Common myeloid progenitor, CD34-positive (primary cell): ENCODE measurements around the gene TAF11L12. TPM values are rescaled to one million over a fixed set of nuclear protein-coding genes. Genes with fewer than 3 reads are reported as not detected.
"Not testable (repeated sequence)": the region's sequence is repeated elsewhere in the genome, so short reads cannot be mapped to it uniquely, and the experiment has no call there.

Experiments
- CTCF ChIA-PET: fragments of 350-600 bp; sonication (Branson Sonifier 250); formaldehyde crosslinking; loops from one replicate; lab custom pipeline; 2021; ENCODE audit warnings: antibody characterized with exemption; lab: Charles Lee
- POLR2A ChIA-PET: fragments of 350-600 bp; sonication (Branson Sonifier 250); formaldehyde crosslinking; loops from one replicate; lab custom pipeline; 2021; ENCODE audit warnings: antibody characterized with exemption; lab: Charles Lee
- DNase-seq, 3 donors: peaks; one replicate each; pipeline versions ENCODE4 v3.0.0 to v3.0.0-alpha.2; 2013
- H3K27ac ChIP-seq, 2 experiments: 1 replicate in 1 of 2; 2 replicates in 1 of 2; pipeline ENCODE4 v1.7.0; 2013; ENCODE audit warnings: inconsistent platforms in 2 of 2, low read length in 2 of 2, mild to moderate bottlenecking in 2 of 2, low read depth in 1 of 2, moderate library complexity in 1 of 2; ENCODE audit not compliant: severe bottlenecking in 2 of 2, insufficient read depth in 1 of 2, poor library complexity in 1 of 2
- H3K27me3 ChIP-seq, 5 experiments: replicated peaks in 2 of 5; 1 replicate in 3 of 5; 2 replicates in 2 of 5; pipeline versions ENCODE4 v1.6.1 to v1.7.0; 2013; ENCODE audit warnings: low read length in 4 of 5, mild to moderate bottlenecking in 2 of 5, moderate library complexity in 2 of 5, inconsistent platforms in 1 of 5; ENCODE audit not compliant: insufficient read depth in 5 of 5, control insufficient read depth in 4 of 5
- H3K36me3 ChIP-seq, 4 experiments: 1 replicate in 2 of 4; 2 replicates in 2 of 4; pipeline versions ENCODE4 v1.6.1 to v1.7.0; 2013; ENCODE audit warnings: low read length in 3 of 4, control low read depth in 1 of 4, mild to moderate bottlenecking in 1 of 4; ENCODE audit not compliant: control insufficient read depth in 4 of 4, insufficient read depth in 4 of 4
- H3K4me1 ChIP-seq, 4 experiments: 1 replicate in 3 of 4; 2 replicates in 1 of 4; pipeline versions ENCODE4 v1.6.1 to v1.7.1; 2013; ENCODE audit warnings: low read length in 3 of 4, mild to moderate bottlenecking in 3 of 4, control low read depth in 1 of 4, inconsistent platforms in 1 of 4, moderate library complexity in 1 of 4; ENCODE audit not compliant: control insufficient read depth in 4 of 4, insufficient read depth in 4 of 4; ENCODE audit errors: control extremely low read depth in 1 of 4
- H3K4me3 ChIP-seq, 7 experiments: 1 replicate in 4 of 7; 2 replicates in 3 of 7; pipeline versions ENCODE4 v1.5.1 to v1.7.0; 2013; ENCODE audit warnings: mild to moderate bottlenecking in 7 of 7, low read length in 6 of 7, moderate library complexity in 6 of 7, inconsistent platforms in 2 of 7, low read depth in 2 of 7, control low read depth in 1 of 7; ENCODE audit not compliant: insufficient read depth in 4 of 7, control insufficient read depth in 1 of 7; ENCODE audit errors: extremely low read depth in 1 of 7
- H3K9me3 ChIP-seq, 5 experiments: 1 replicate in 4 of 5; 2 replicates in 1 of 5; pipeline versions ENCODE4 v1.6.1 to v1.7.1; 2013; ENCODE audit warnings: low read length in 4 of 5, mild to moderate bottlenecking in 2 of 5, inconsistent platforms in 1 of 5, low read depth in 1 of 5, moderate library complexity in 1 of 5; ENCODE audit not compliant: control insufficient read depth in 4 of 5, insufficient read depth in 2 of 5; ENCODE audit errors: control extremely low read depth in 1 of 5
- WGBS: methylation state at CpG from one replicate; pipeline ENCODE4 v1.1.5; 2013; ENCODE audit not compliant: insufficient coverage; 5-methylcytosine and 5-hydroxymethylcytosine counted together
- polyA plus RNA-seq: library from polyadenylated mRNA; unstranded; fragments of 120-200 nt; gene quantifications from one replicate; pipeline ENCODE4 v1.2.1, GENCODE V29; 2013

TAF11L12 gene
- not detected for polyA plus RNA-seq

DNA sequence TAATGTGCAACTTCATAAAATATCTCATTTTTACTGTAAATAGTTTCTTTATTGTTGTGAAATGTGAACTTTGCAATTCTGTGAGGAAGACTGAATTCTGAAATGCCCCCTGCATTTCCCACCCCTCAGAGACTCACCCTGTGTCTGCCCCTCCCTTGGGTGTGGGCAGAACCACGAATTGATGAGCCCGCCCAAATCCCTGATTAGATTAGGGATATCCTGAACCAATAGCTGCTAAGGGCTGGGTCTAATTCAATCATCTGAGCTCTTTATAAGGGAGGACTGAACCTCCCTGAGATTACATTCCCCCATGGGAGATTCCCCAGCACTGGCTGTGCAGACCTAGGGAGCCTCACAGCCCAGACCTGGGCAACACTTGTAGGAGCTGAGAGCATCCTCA, at the start of gene TAF11L12:
Gene TAF11L12, plus strand, starts transcription at position 301 of the 400 bp plus-strand sequence.
- H3K4me1 ChIP-seq, H3K27ac ChIP-seq, H3K4me3 ChIP-seq, H3K36me3 ChIP-seq, CTCF ChIA-PET, H3K9me3 ChIP-seq, DNase-seq, H3K27me3 ChIP-seq, POLR2A ChIA-PET: not testable (repeated sequence)
- WGBS = 100% methylated on average over 2 of the region's 2 CpGs

DNA sequence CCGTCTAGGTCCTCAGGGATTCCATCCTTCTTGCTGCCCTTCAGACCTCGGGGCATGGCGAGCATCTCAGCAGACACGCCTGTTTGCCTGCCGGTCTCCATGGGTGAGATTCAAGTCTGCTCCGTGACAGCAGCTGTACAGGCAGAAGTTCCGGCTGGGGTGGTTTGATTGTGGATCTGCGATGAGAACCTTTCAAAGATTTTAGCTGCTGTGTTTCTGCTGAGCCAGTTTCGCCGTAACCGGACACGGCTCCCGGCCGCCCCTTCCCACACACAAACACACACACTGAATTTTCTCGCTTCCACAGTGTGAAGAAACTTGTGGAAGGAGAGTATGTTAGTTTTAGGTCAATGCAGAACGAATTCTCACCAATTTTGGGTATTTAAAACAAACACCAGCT, 24.5 kb upstream of the TAF11L12 start, which contains the start of gene TAF11L7:
Gene TAF11L7, minus strand, starts transcription at position 101 of the 400 bp plus-strand sequence.
- POLR2A ChIA-PET, H3K36me3 ChIP-seq, H3K9me3 ChIP-seq, H3K4me3 ChIP-seq, H3K27me3 ChIP-seq, H3K4me1 ChIP-seq, CTCF ChIA-PET, H3K27ac ChIP-seq, DNase-seq: not testable (repeated sequence)
- no CpG with 5 or more reads among the region's 16 CpGs for WGBS

DNA sequence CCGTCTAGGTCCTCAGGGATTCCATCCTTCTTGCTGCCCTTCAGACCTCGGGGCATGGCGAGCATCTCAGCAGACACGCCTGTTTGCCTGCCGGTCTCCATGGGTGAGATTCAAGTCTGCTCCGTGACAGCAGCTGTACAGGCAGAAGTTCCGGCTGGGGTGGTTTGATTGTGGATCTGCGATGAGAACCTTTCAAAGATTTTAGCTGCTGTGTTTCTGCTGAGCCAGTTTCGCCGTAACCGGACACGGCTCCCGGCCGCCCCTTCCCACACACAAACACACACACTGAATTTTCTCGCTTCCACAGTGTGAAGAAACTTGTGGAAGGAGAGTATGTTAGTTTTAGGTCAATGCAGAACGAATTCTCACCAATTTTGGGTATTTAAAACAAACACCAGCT, 19.3 kb upstream of the TAF11L12 start, which contains the start of gene TAF11L8:
Gene TAF11L8, minus strand, starts transcription at position 101 of the 400 bp plus-strand sequence.
- DNase-seq, CTCF ChIA-PET, H3K4me1 ChIP-seq, H3K27ac ChIP-seq, H3K9me3 ChIP-seq, H3K4me3 ChIP-seq, H3K36me3 ChIP-seq, H3K27me3 ChIP-seq, POLR2A ChIA-PET: not testable (repeated sequence)
- no CpG with 5 or more reads among the region's 16 CpGs for WGBS

DNA sequence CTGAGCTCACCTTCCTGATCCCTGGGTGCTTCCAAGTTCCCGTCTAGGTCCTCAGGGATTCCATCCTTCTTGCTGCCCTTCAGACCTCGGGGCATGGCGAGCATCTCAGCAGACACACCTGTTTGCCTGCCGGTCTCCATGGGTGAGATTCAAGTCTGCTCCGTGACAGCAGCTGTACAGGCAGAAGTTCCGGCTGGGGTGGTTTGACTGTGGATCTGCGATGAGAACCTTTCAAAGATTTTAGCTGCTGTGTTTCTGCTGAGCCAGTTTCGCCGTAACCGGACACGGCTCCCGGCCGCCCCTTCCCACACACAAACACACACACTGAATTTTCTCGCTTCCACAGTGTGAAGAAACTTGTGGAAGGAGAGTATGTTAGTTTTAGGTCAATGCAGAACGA, 15.9 kb upstream of the TAF11L12 start, which contains the start of gene TAF11L9:
Gene TAF11L9, minus strand, starts transcription at position 140 of the 400 bp plus-strand sequence.
- H3K9me3 ChIP-seq, H3K27ac ChIP-seq, H3K27me3 ChIP-seq, CTCF ChIA-PET, DNase-seq, POLR2A ChIA-PET, H3K4me3 ChIP-seq, H3K36me3 ChIP-seq, H3K4me1 ChIP-seq: not testable (repeated sequence)
- no CpG with 5 or more reads among the region's 15 CpGs for WGBS

DNA sequence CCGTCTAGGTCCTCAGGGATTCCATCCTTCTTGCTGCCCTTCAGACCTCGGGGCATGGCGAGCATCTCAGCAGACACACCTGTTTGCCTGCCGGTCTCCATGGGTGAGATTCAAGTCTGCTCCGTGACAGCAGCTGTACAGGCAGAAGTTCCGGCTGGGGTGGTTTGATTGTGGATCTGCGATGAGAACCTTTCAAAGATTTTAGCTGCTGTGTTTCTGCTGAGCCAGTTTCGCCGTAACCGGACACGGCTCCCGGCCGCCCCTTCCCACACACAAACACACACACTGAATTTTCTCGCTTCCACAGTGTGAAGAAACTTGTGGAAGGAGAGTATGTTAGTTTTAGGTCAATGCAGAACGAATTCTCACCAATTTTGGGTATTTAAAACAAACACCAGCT, 12.5 kb upstream of the TAF11L12 start, which contains the start of gene TAF11L10:
Gene TAF11L10, minus strand, starts transcription at position 101 of the 400 bp plus-strand sequence.
- H3K27me3 ChIP-seq, H3K27ac ChIP-seq, H3K4me3 ChIP-seq, H3K9me3 ChIP-seq, H3K4me1 ChIP-seq, DNase-seq, CTCF ChIA-PET, H3K36me3 ChIP-seq, POLR2A ChIA-PET: not testable (repeated sequence)
- WGBS = no CpG with 5 or more reads among the region's 15 CpGs

DNA sequence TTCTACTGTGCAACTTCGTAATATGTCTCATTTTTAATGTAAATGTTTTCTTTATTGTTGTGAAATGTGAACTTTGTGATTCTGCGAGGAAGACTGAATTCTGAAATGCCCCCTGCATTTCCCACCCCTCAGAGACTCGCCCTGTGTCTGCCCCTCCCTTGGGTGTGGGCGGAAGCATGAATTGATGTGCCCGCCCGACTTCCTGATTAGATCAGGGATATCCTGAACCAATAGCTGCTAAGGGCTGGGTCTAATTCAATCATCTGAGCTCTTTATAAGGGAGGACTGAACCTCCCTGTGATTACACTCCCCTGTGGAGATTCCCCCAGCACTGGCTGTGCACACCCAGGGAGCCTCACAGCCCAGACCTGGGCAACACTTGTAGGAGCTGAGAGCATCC, 6.3 kb upstream of the TAF11L12 start, which contains the start of gene TAF11L11:
Gene TAF11L11, plus strand, starts transcription at position 304 of the 400 bp plus-strand sequence.
- H3K27me3 ChIP-seq, H3K4me1 ChIP-seq, H3K27ac ChIP-seq, CTCF ChIA-PET, H3K4me3 ChIP-seq, DNase-seq, H3K9me3 ChIP-seq, H3K36me3 ChIP-seq: not testable (repeated sequence)
- POLR2A ChIA-PET = interaction anchor here (0.6 kb wide), 1 partner anchor 224 kb away, joined by 4 read pairs; no protein-coding TSS in a partner anchor
- WGBS = no CpG with 5 or more reads among the region's 6 CpGs

DNA sequence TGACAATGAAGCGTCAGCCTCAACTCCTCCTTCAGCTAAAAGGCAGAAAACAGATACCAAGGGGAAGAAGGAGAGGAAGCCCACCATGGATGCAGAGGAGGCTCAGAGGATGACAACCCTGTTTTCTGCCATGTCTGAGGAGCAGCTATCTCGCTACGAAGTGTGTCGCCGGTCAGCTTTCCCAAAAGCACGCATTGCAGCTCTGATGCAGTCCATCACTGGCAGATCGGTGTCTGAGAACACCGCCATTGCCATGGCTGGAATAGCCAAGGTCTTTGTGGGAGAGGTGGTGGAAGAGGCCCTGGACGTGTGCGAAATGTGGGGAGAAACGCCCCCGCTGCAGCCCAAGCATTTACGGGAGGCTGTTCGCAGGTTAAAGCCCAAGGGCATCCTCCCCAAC, 5.2 kb upstream of the TAF11L12 start:
- H3K4me1 ChIP-seq = no peaks in the 10 kb centered on the region
- no peak for DNase-seq
- WGBS = 100% methylated on average over 1 of the region's 14 CpGs
- no peaks in the 10 kb centered on the region for H3K36me3 ChIP-seq
- CTCF ChIA-PET = no interaction called here
- no peak overlapping the region for H3K27ac ChIP-seq
- H3K9me3 ChIP-seq = peaks cover 0 to 2% (median 0%) of the 10 kb centered on the region in 5 experiments
- H3K4me3 ChIP-seq = no peak overlapping the region
- no peaks in the 10 kb centered on the region for H3K27me3 ChIP-seq
- POLR2A ChIA-PET = no interaction called here
